Measurements from ENCODE around the gene NPHS1. TPM values are rescaled to one million over a fixed set of nuclear protein-coding genes. Genes with fewer than 3 reads are reported as not detected.

NPHS1 gene
- total RNA-seq, 1 donor from 2014 or later = 17.5 TPM

DNA sequence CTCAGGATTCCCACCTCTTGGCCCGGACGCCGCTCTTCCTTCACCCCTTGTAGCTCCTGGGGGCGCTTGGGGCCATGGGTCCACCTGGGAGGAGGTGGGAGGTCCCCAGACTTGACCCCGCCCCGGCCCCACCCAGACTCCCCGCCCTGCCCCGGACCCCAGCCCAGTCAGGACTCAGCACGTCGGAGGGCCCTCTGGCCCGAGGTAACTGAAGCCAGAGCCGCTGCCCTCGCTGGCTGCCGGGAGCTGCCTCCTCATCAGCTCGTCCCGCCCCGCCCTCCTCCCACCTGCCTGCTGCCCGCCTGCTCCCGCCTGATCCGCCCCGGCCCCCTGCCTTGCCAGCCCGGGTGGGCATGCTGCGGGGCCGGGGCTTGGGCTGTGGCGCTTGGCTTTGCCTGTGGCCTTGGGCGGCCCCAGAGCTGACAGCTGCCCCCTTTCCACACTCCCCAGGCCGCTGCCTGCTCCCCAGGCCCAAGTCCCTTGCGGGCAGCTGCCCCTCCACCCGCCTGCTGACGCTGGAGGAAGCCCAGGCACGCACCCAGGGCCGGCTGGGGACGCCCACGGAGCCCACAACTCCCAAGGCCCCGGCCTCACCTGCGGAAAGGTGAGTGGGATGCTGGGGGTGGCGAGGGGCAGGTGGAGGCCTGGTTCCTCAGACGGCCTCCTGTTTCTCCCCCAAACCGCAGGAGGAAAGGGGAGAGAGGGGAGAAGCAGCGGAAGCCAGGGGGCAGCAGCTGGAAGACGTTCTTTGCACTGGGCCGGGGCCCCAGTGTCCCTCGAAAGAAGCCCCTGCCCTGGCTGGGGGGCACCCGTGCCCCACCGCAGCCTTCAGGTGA lies 67.6 kb downstream of the NPHS1 start:
- DNase-seq (ENCODE audit: low spot score, unreplicated experiment) = no peak
- H3K4me1 Mint-ChIP-seq (ENCODE audit: low read depth) = peaks cover 5% of the 10 kb centered on the region
- peaks cover 26% of the 10 kb centered on the region for H3K27me3 Mint-ChIP-seq
- H3K36me3 Mint-ChIP-seq (ENCODE audit: insufficient read depth) = peaks cover 18% of the 10 kb centered on the region
- TF ChIP-seq CTCF (IDR thresholded peaks at IDR 0.05; ENCODE audit: unreplicated experiment) = no peak
- H3K4me3 Mint-ChIP-seq (ENCODE audit: low read depth) = no peak overlapping the region
- H3K27ac Mint-ChIP-seq = no peak overlapping the region
- H3K9me3 Mint-ChIP-seq (ENCODE audit: low read depth) = no peaks in the 10 kb centered on the region

- TF ChIP-seq CTCF (IDR thresholded peaks at IDR 0.05; ENCODE audit: unreplicated experiment) = no peak
- Mint-ChIP-seq H3K27me3 (peaks cover 26% of the 10 kb centered on the region), H3K27ac (no peak overlapping the region), H3K4me1 (ENCODE audit: low read depth) (peaks cover 5% of the 10 kb centered on the region), H3K36me3 (ENCODE audit: insufficient read depth) (peaks cover 19% of the 10 kb centered on the region), H3K4me3 (ENCODE audit: low read depth) (no peak overlapping the region), H3K9me3 (ENCODE audit: low read depth) (no peaks in the 10 kb centered on the region)
- DNase-seq (ENCODE audit: low spot score, unreplicated experiment) = no peak
These were observed 68.6 kb downstream of the NPHS1 start for GRCh38 chr19:35783469-35784434.

DNA sequence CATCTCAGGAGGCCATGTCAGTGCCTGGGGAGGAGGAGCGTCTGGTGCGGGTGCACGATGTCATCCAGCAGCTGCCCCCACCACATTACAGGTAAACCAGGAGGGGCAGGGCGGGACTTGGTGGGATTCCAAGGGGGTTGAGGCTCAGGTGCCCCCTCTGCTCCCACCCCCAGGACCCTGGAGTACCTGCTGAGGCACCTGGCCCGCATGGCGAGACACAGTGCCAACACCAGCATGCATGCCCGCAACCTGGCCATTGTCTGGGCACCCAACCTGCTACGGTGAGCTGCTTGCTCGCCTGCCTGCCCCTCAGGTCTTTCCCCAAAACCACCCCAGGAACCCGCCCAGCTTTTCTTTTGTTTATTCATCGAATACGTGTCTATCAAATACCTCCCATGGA lies 69.7 kb downstream of the NPHS1 start:
- H3K27me3 Mint-ChIP-seq = peaks cover 31% of the 10 kb centered on the region
- H3K27ac Mint-ChIP-seq = no peak overlapping the region
- H3K4me1 Mint-ChIP-seq (ENCODE audit: low read depth) = peaks cover 5% of the 10 kb centered on the region
- H3K36me3 Mint-ChIP-seq (ENCODE audit: insufficient read depth) = peaks cover 19% of the 10 kb centered on the region
- no peak overlapping the region for H3K4me3 Mint-ChIP-seq (ENCODE audit: low read depth)
- H3K9me3 Mint-ChIP-seq (ENCODE audit: low read depth) = no peaks in the 10 kb centered on the region
- no peak for TF ChIP-seq CTCF (IDR thresholded peaks at IDR 0.05; ENCODE audit: unreplicated experiment)
- no peak for DNase-seq (ENCODE audit: low spot score, unreplicated experiment)

DNA sequence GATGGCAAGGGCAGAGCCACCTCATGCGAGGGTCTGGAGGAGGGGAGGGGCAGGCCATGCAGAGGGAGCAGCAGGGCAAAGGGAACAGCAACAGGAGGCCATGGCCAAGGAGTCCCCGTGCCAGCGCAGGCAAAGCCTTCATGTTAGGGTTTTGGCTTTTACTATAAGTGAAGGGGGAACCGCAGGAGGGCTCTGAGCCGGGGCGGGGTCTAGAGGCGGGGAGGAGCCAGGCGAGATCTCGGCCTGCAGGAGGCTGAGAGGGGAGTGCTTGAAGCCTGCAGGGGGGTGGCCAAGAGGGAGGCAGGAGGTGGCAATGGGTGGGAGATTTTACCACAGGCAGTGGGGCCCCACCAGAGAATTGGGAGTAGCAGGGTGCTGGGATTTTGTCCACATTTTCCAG lies 70.7 kb downstream of the NPHS1 start:
- no peaks in the 10 kb centered on the region for H3K9me3 Mint-ChIP-seq (ENCODE audit: low read depth)
- TF ChIP-seq CTCF (IDR thresholded peaks at IDR 0.05; ENCODE audit: unreplicated experiment) = no peak
- DNase-seq (ENCODE audit: low spot score, unreplicated experiment) = no peak
- H3K27ac Mint-ChIP-seq = no peak overlapping the region
- H3K27me3 Mint-ChIP-seq = peaks cover 37% of the 10 kb centered on the region
- H3K4me3 Mint-ChIP-seq (ENCODE audit: low read depth) = no peak overlapping the region
- peaks cover 8% of the 10 kb centered on the region for H3K4me1 Mint-ChIP-seq (ENCODE audit: low read depth)
- peaks cover 19% of the 10 kb centered on the region for H3K36me3 Mint-ChIP-seq (ENCODE audit: insufficient read depth)

GRCh38 chr19:35780717-35781116 lies 71.6 kb downstream of the NPHS1 start:
- Mint-ChIP-seq H3K27me3 (peaks cover 37% of the 10 kb centered on the region), H3K36me3 (ENCODE audit: insufficient read depth) (peaks cover 17% of the 10 kb centered on the region), H3K4me1 (ENCODE audit: low read depth) (peaks cover 10% of the 10 kb centered on the region), H3K27ac (no peak overlapping the region), H3K4me3 (ENCODE audit: low read depth) (no peak overlapping the region), H3K9me3 (ENCODE audit: low read depth) (no peaks in the 10 kb centered on the region)
- no peak for TF ChIP-seq CTCF (IDR thresholded peaks at IDR 0.05; ENCODE audit: unreplicated experiment)
- no peak for DNase-seq (ENCODE audit: low spot score, unreplicated experiment)
